Psoas muscle (tissue), 8 donors: Measurements from ENCODE around the gene SLCO4A1. TPM values are rescaled to one million over a fixed set of nuclear protein-coding genes. Genes with fewer than 3 reads are reported as not detected.

Experiments used
- ATAC-seq, 4 donors: fragments of 200-7000 bp; cut with Tn5 transposase; one replicate each; pipeline ENCODE4 v1.9.1; 2020; ENCODE audit warnings: moderate library complexity in 3 of 4, mild to moderate bottlenecking in 2 of 4
- DNase-seq, 2 donors: peaks; one replicate each; pipeline ENCODE4 v3.0.0-alpha.2; 2020
- H3K27ac ChIP-seq: fragments of 200-600 bp; one replicate; pipeline ENCODE4 v1.8.0; 2022
- H3K27me3 ChIP-seq, 3 donors: fragments of 200-600 bp in 1 of 3; one replicate each; pipeline versions ENCODE4 v1.6.1 to v1.8.0; 2013 to 2022; ENCODE audit warnings: low read length in 2 of 3, mild to moderate bottlenecking in 2 of 3, moderate library complexity in 1 of 3; ENCODE audit not compliant: insufficient read depth in 3 of 3
- H3K36me3 ChIP-seq, 2 donors: fragments of 200-600 bp in 1 of 2; one replicate each; pipeline versions ENCODE4 v1.6.1 to v1.8.0; 2013 to 2022; ENCODE audit warnings: low read depth in 1 of 2, mild to moderate bottlenecking in 1 of 2, moderate library complexity in 1 of 2; ENCODE audit not compliant: insufficient read depth in 1 of 2
- H3K4me1 ChIP-seq: fragments of 200-600 bp; one replicate; pipeline ENCODE4 v1.8.0; 2022
- H3K4me3 ChIP-seq: fragments of 200-600 bp; one replicate; pipeline ENCODE4 v1.8.0; 2022; ENCODE audit warnings: mild to moderate bottlenecking
- H3K9me3 ChIP-seq: fragments of 200-600 bp; one replicate; pipeline ENCODE4 v1.8.0; 2022
- WGBS, 3 donors: extraction: QIAGEN DNeasy Blood & Tissue Kit; methylation state at CpG; one replicate each; pipeline versions ENCODE4 v1.1.6 to v1.1.7; 2013; 5-methylcytosine and 5-hydroxymethylcytosine counted together
- intact Hi-C, 2 donors: fragments of 100-400 bp; cut with DNase I; formaldehyde crosslinking; loops; one replicate each; pipeline versions ENCODE4 v1.11.0 to v1.14.2; 2022
- polyA plus RNA-seq, 3 donors: library from polyadenylated mRNA; stranded (reverse); fragments of 200-250 nt; gene quantifications; one replicate each; pipeline ENCODE4 v1.2.3, GENCODE V29; 2013
- total RNA-seq, 4 donors: library from RNA; stranded (reverse); fragmentation: NEBNext Ultra II Directional in 2 of 4; extraction: Animal tissue kit (Norgen Biotek cat#: 25700) in 2 of 4; gene quantifications; one replicate each; pipeline versions ENCODE4 v1.2.1 to v1.2.4, GENCODE V29; 2021 to 2023
- TF ChIP-seq, protein P1 (sequence below): fragments of 200-600 bp; IDR thresholded peaks from one replicate; pipeline ENCODE4 v1.8.0; 2022; ENCODE audit warnings: antibody characterized with exemption
- donor health status: healthy with polysubstance abuse.
- donor health status: DM: no; HTN: no; CAD: no; lungs with moderate emphysema.
- donor health status: Bipolar disorder and iron deficiency.
- donor health status: healthy.
- donor health status: DM: yes; HTN: yes; CAD: no.
- donor health status: DM: no; HTN: no; CAD: no.
- donor health status: DM: no; HTN: no; CAD: no.
- donor health status: DM: yes; HTN: yes; CAD: no.

The SLCO4A1 gene
- total and polyA plus RNA-seq, 7 donors, result 5.3 to 38.5 (median 9.8) TPM

- intact Hi-C loops, result no loop called here
- H3K36me3 ChIP-seq, result no peaks in the 10 kb centered on the region
- H3K4me3 ChIP-seq, result peak overlapping the region; percentile 76
- peaks cover 0 to 10% (median 2%) of the 10 kb centered on the region in 3 donors for H3K27me3 ChIP-seq
- H3K9me3 ChIP-seq, result no peaks in the 10 kb centered on the region
- 77 to 84% (median 79%) methylated on average over 12 of the region's 12 CpGs for WGBS, 3 donors
- no peak for ATAC-seq
- DNase-seq, result no peak
- H3K27ac ChIP-seq, result no peak overlapping the region
- TF ChIP-seq, protein P1, sequence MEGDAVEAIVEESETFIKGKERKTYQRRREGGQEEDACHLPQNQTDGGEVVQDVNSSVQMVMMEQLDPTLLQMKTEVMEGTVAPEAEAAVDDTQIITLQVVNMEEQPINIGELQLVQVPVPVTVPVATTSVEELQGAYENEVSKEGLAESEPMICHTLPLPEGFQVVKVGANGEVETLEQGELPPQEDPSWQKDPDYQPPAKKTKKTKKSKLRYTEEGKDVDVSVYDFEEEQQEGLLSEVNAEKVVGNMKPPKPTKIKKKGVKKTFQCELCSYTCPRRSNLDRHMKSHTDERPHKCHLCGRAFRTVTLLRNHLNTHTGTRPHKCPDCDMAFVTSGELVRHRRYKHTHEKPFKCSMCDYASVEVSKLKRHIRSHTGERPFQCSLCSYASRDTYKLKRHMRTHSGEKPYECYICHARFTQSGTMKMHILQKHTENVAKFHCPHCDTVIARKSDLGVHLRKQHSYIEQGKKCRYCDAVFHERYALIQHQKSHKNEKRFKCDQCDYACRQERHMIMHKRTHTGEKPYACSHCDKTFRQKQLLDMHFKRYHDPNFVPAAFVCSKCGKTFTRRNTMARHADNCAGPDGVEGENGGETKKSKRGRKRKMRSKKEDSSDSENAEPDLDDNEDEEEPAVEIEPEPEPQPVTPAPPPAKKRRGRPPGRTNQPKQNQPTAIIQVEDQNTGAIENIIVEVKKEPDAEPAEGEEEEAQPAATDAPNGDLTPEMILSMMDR, result no peak
- H3K4me1 ChIP-seq, result peaks cover 46% of the 10 kb centered on the region
These were observed 2.6 kb downstream of the SLCO4A1 start for GRCh38 chr20:62644802-62645496.

GRCh38 chr20:62645613-62646012, 3.3 kb downstream of the SLCO4A1 start:
- H3K36me3 ChIP-seq, result no peaks in the 10 kb centered on the region
- H3K27me3 ChIP-seq, result peaks cover 0 to 4% (median 2%) of the 10 kb centered on the region in 3 donors
- DNase-seq (no peak), ATAC-seq (no peak)
- TF ChIP-seq, protein P1, result no peak
- no peak overlapping the region for H3K27ac ChIP-seq
- H3K4me3 ChIP-seq, result no peak overlapping the region
- intact Hi-C loops, result no loop called here
- peaks cover 46% of the 10 kb centered on the region for H3K4me1 ChIP-seq
- 92 to 93% (median 92%) methylated on average over 15 of the region's 15 CpGs for WGBS, 3 donors
- no peaks in the 10 kb centered on the region for H3K9me3 ChIP-seq

DNA sequence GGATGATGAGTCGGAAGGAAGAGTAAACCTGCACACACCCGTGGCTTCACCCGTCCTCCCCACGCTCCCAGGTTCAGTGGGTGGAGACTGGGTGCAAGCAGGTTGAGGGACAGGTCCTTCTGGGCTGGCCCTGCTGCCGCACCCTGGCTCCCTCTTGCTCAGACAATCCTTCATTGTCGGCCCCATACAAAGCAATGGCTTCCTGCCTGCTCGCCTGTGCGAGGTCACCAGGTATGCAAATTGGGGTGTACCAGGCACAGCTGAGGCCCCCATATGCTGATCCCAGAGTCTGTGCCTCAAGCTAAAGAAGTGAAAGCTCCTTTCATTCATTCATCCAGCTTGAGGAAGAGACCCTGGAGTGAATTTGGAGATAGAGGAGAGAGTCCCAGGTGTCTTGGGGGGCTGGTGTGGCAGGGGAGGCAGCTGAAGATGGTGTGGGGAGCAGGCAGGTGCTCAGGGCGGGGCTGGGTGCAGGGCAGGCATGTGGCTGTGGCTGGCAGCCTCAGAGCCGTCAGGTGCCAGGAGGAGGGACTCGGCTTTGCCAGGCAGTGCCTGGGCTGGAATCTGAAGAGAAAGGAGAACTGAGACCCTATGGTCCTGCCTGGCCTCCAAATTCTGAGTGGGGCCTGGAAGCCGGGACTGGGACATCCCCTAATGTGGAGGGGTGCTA, 4.7 kb downstream of the SLCO4A1 start:
- intact Hi-C loops, result no loop called here
- Histone ChIP-seq H3K36me3 (no peaks in the 10 kb centered on the region), H3K9me3 (no peaks in the 10 kb centered on the region), H3K4me3 (peak overlapping the region; percentile 33), H3K27me3 (peaks cover 0 to 2% (median 0%) of the 10 kb centered on the region in 3 donors), H3K4me1 (peaks cover 47% of the 10 kb centered on the region), H3K27ac (peak overlapping the region; percentile 87)
- peak in 1 of 2 donors; percentile 77 for DNase-seq
- peak in 3 of 4 donors; percentile 46 to 48 (median 46) for ATAC-seq
- WGBS, 3 donors, result 61 to 70% (median 67%) methylated on average over 12 of the region's 12 CpGs
- TF ChIP-seq, protein P1, result no peak

- Histone ChIP-seq H3K9me3 (no peaks in the 10 kb centered on the region), H3K27me3 (peaks cover 0 to 2% (median 0%) of the 10 kb centered on the region in 3 donors), H3K4me1 (peaks cover 47% of the 10 kb centered on the region), H3K36me3 (no peaks in the 10 kb centered on the region), H3K27ac (peak overlapping the region; percentile 87), H3K4me3 (peak overlapping the region; percentile 33)
- peak; percentile 80 to 96 for DNase-seq
- WGBS, 3 donors, result 10 to 25% (median 13%) methylated on average over 25 of the region's 25 CpGs
- ATAC-seq, result peak; percentile 62 to 81 (median 71)
- TF ChIP-seq, protein P1, result no peak
- intact Hi-C loops, result no loop called here
These were observed 5.4 kb downstream of the SLCO4A1 start for GRCh38 chr20:62647521-62648317.
